DND-41 (cell line): Measurements from ENCODE around the gene SUN5.

Experiments
- ATAC-seq: fragments of 200-7000 bp; cut with Tn5 transposase; 3 replicates; pipeline ENCODE4 v1.9.1; 2021; ENCODE audit warnings: low read depth; ENCODE audit not compliant: insufficient read depth
- DNase-seq: peaks from one replicate; pipeline ENCODE4 v3.0.0-alpha.2; 2020
- H2AFZ ChIP-seq: 2 replicates; pipeline ENCODE4 v1.6.0; 2012; ENCODE audit warnings: low read depth, low read length
- H3K27ac ChIP-seq: 2 replicates; pipeline ENCODE4 v1.5.1; 2012; ENCODE audit warnings: low read length, inconsistent platforms
- H3K27me3 ChIP-seq: fragments of 200-600 bp; sonication (generic); 2 replicates; pipeline ENCODE4 v1.6.0; 2012; ENCODE audit warnings: low read length, mild to moderate bottlenecking, inconsistent platforms; ENCODE audit not compliant: insufficient read depth, poor library complexity
- H3K36me3 ChIP-seq: 2 replicates; pipeline ENCODE4 v1.5.1; 2012; ENCODE audit warnings: low read length, inconsistent platforms; ENCODE audit not compliant: insufficient read depth
- H3K4me1 ChIP-seq: 2 replicates; pipeline ENCODE4 v1.5.1; 2012; ENCODE audit warnings: mild to moderate bottlenecking, low read length; ENCODE audit not compliant: insufficient read depth
- H3K4me2 ChIP-seq: 2 replicates; pipeline ENCODE4 v1.6.0; 2012; ENCODE audit warnings: mild to moderate bottlenecking, moderate library complexity, low read length, inconsistent platforms; ENCODE audit not compliant: insufficient read depth
- H3K4me3 ChIP-seq, 2 experiments: fragments of 200-600 bp in 1 of 2; shearing (Covaris generic) in 1 of 2; 2 replicates each; pipeline ENCODE4 v1.5.1; 2012 to 2016; ENCODE audit warnings: inconsistent platforms in 2 of 2, low read length in 2 of 2, mild to moderate bottlenecking in 2 of 2, low read depth in 1 of 2, moderate library complexity in 1 of 2
- H3K79me2 ChIP-seq: 2 replicates; pipeline ENCODE4 v1.6.0; 2012; ENCODE audit warnings: low read length, inconsistent platforms; ENCODE audit not compliant: insufficient read depth
- H3K9ac ChIP-seq: 2 replicates; pipeline ENCODE4 v1.6.0; 2012; ENCODE audit warnings: low read depth, mild to moderate bottlenecking, inconsistent platforms, low read length, moderate library complexity
- H3K9me3 ChIP-seq: 2 replicates; pipeline ENCODE4 v1.5.1; 2012; ENCODE audit warnings: low read length, moderate library complexity, mild to moderate bottlenecking, inconsistent platforms; ENCODE audit not compliant: insufficient read depth, severe bottlenecking
- H4K20me1 ChIP-seq: 2 replicates; pipeline ENCODE4 v1.6.0; 2012; ENCODE audit warnings: low read length; ENCODE audit not compliant: insufficient read depth
- EZH2 ChIP-seq: IDR thresholded peaks from 3 replicates; pipeline ENCODE4 v1.6.1; 2012; ENCODE audit warnings: borderline replicate concordance, low read depth, mild to moderate bottlenecking, moderate library complexity, low read length, inconsistent platforms; ENCODE audit not compliant: severe bottlenecking
- TF ChIP-seq, protein P1 (sequence below): IDR thresholded peaks from 2 replicates; pipeline ENCODE4 v1.5.1; 2012; ENCODE audit warnings: borderline replicate concordance, low read length, moderate library complexity, mild to moderate bottlenecking; ENCODE audit not compliant: poor library complexity, severe bottlenecking; ENCODE audit errors: extremely low read depth

Gene SUN5

GRCh38 chr20:32987044-32987825, 17.0 kb downstream of the SUN5 start:
- no peak for ATAC-seq
- Histone ChIP-seq H3K79me2 (no peaks in the 10 kb centered on the region), H3K4me3 (no peak overlapping the region), H4K20me1 (no peaks in the 10 kb centered on the region), H3K27ac (no peak overlapping the region), H3K4me2 (no peak overlapping the region), H2AFZ (no peak overlapping the region), H3K9ac (no peak overlapping the region), H3K9me3 (no peaks in the 10 kb centered on the region), H3K36me3 (no peaks in the 10 kb centered on the region), H3K4me1 (peaks cover 8% of the 10 kb centered on the region), H3K27me3 (no peaks in the 10 kb centered on the region)
- TF ChIP-seq, protein P1, sequence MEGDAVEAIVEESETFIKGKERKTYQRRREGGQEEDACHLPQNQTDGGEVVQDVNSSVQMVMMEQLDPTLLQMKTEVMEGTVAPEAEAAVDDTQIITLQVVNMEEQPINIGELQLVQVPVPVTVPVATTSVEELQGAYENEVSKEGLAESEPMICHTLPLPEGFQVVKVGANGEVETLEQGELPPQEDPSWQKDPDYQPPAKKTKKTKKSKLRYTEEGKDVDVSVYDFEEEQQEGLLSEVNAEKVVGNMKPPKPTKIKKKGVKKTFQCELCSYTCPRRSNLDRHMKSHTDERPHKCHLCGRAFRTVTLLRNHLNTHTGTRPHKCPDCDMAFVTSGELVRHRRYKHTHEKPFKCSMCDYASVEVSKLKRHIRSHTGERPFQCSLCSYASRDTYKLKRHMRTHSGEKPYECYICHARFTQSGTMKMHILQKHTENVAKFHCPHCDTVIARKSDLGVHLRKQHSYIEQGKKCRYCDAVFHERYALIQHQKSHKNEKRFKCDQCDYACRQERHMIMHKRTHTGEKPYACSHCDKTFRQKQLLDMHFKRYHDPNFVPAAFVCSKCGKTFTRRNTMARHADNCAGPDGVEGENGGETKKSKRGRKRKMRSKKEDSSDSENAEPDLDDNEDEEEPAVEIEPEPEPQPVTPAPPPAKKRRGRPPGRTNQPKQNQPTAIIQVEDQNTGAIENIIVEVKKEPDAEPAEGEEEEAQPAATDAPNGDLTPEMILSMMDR, result no peak
- no peak for TF ChIP-seq EZH2
- no peak for DNase-seq

GRCh38 chr20:32986331-32986966, 17.8 kb downstream of the SUN5 start:
- Histone ChIP-seq H3K9me3 (no peaks in the 10 kb centered on the region), H3K36me3 (no peaks in the 10 kb centered on the region), H3K4me1 (peaks cover 5% of the 10 kb centered on the region), H3K4me3 (no peak overlapping the region), H3K27me3 (no peaks in the 10 kb centered on the region), H2AFZ (no peak overlapping the region), H3K9ac (no peak overlapping the region), H3K79me2 (no peaks in the 10 kb centered on the region), H4K20me1 (no peaks in the 10 kb centered on the region), H3K27ac (no peak overlapping the region), H3K4me2 (no peak overlapping the region)
- ATAC-seq, result no peak
- DNase-seq, result no peak
- TF ChIP-seq, protein P1, result no peak
- TF ChIP-seq EZH2, result no peak

DNA sequence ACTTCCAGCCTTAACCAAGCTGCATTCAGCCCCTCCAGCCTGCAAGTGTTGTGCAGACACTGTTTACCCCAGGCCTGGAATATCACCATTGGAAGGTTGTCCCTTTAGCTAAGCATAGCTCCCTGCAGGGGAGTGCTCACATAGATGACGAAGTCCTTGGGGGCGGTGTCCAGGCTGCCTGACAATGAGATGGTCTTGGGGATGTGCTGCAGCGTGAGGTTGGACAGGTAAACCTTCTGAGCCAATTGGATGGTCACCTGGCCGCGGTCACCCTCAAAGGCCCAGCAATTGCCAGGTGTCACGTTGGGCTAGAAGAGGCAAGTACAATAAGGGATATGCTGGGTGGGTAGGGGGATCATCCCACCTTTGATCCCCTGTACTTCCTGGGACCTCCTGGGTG, 18.6 kb downstream of the SUN5 start:
- TF ChIP-seq EZH2, result no peak
- TF ChIP-seq, protein P1, result no peak
- no peak overlapping the region for H3K4me3 ChIP-seq
- no peaks in the 10 kb centered on the region for H3K79me2 ChIP-seq
- DNase-seq, result no peak
- H2AFZ ChIP-seq, result no peak overlapping the region
- no peak overlapping the region for H3K9ac ChIP-seq
- H3K4me1 ChIP-seq, result no peaks in the 10 kb centered on the region
- H3K27ac ChIP-seq, result no peak overlapping the region
- no peak overlapping the region for H3K4me2 ChIP-seq
- H3K9me3 ChIP-seq, result no peaks in the 10 kb centered on the region
- no peaks in the 10 kb centered on the region for H4K20me1 ChIP-seq
- no peaks in the 10 kb centered on the region for H3K36me3 ChIP-seq
- no peak for ATAC-seq
- H3K27me3 ChIP-seq, result no peaks in the 10 kb centered on the region
